Testis (tissue), 3 donors: Measurements from ENCODE around the gene BAX. TPM values are rescaled to one million over a fixed set of nuclear protein-coding genes. Genes with fewer than 3 reads are reported as not detected.

Source experiments
- DNase-seq: peaks from one replicate; pipeline ENCODE4 v3.0.0-alpha.2; 2019
- H3K27ac ChIP-seq, 2 donors: fragments of 200-600 bp; sonication (generic); one replicate each; pipeline ENCODE4 v1.5.1; 2019
- H3K27me3 ChIP-seq: fragments of 200-600 bp; sonication (generic); one replicate; pipeline ENCODE4 v1.5.1; 2019
- H3K36me3 ChIP-seq: fragments of 200-600 bp; sonication (generic); one replicate; pipeline ENCODE4 v1.5.1; 2017; ENCODE audit warnings: low read depth; ENCODE audit errors: missing control alignments
- H3K4me1 ChIP-seq: fragments of 200-600 bp; sonication (generic); one replicate; pipeline ENCODE4 v1.5.1; 2019
- H3K4me3 ChIP-seq, 2 donors: fragments of 200-600 bp; sonication (generic); one replicate each; pipeline ENCODE4 v1.5.1; 2017 to 2019
- H3K9me3 ChIP-seq: fragments of 200-600 bp; sonication (generic); one replicate; pipeline ENCODE4 v1.5.1; 2017
- CTCF ChIP-seq, 3 experiments: fragments of 450-650 bp in 2 of 3; fragments of 200-600 bp in 1 of 3; sonication (generic) in 1 of 3; IDR thresholded peaks; one replicate each; pipeline ENCODE4 v1.5.1; 2016 to 2019; ENCODE audit warnings: antibody characterized with exemption in 3 of 3, mild to moderate bottlenecking in 2 of 3, moderate library complexity in 1 of 3
- POLR2A ChIP-seq: fragments of 450-650 bp; IDR thresholded peaks from one replicate; pipeline ENCODE4 v1.6.1; 2017; ENCODE audit warnings: antibody characterized with exemption, mild to moderate bottlenecking, moderate library complexity
- WGBS, 2 donors: methylation state at CpG; one replicate each; pipeline ENCODE4 v1.1.5; 2018; 5-methylcytosine and 5-hydroxymethylcytosine counted together
- intact Hi-C: fragments of 100-400 bp; cut with DNase I; formaldehyde crosslinking; loops from one replicate; pipeline ENCODE4 v1.15.1; 2023; ENCODE audit warnings: low total_unique reads
- polyA plus RNA-seq: library from polyadenylated mRNA; stranded (reverse); fragments of 350-450 nt; fragmentation: Illumina TruSeq; extraction: RNeasy Lipid Tissue Mini Kit (QIAGEN cat#74804); gene quantifications from one replicate; pipeline ENCODE4 v1.2.3, GENCODE V29; 2014; ENCODE audit warnings: low read depth, low replicate concordance; ENCODE audit not compliant: insufficient read depth
- total RNA-seq, 2 donors: library from RNA; depleted of rRNA; stranded (reverse); fragments of >200 nt; gene quantifications; one replicate each; pipeline ENCODE4 v1.2.3, GENCODE V29; 2016

The BAX gene
- total and polyA plus RNA-seq, 3 donors from 2014 or later, result 48.7 to 52.1 (median 50.1) TPM

GRCh38 chr19:48988860-48989259, 34.2 kb downstream of the BAX start:
- DNase-seq, result no peak
- H3K27me3 ChIP-seq, result no peaks in the 10 kb centered on the region
- TF ChIP-seq CTCF (IDR thresholded peaks at IDR 0.05) (no peak), POLR2A (no peak)
- H3K4me3 ChIP-seq, result no peak overlapping the region
- H3K4me1 ChIP-seq, result peaks cover 22% of the 10 kb centered on the region
- intact Hi-C loops, result no loop called here
- WGBS, 2 donors, result 92 to 97% methylated on average over 9 of the region's 9 CpGs
- no peaks in the 10 kb centered on the region for H3K36me3 ChIP-seq
- no peak overlapping the region for H3K27ac ChIP-seq
- no peaks in the 10 kb centered on the region for H3K9me3 ChIP-seq

GRCh38 chr19:48989701-48990291, 35.1 kb downstream of the BAX start:
- no peak overlapping the region for H3K27ac ChIP-seq

GRCh38 chr19:48990400-48990799, 35.7 kb downstream of the BAX start:
- DNase-seq, result no peak
- TF ChIP-seq POLR2A (no peak), CTCF (IDR thresholded peaks at IDR 0.05) (no peak)
- Histone ChIP-seq H3K4me3 (no peak overlapping the region), H3K27me3 (no peaks in the 10 kb centered on the region), H3K27ac (no peak overlapping the region), H3K9me3 (no peaks in the 10 kb centered on the region), H3K4me1 (peaks cover 32% of the 10 kb centered on the region), H3K36me3 (no peaks in the 10 kb centered on the region)
- intact Hi-C loops, result no loop called here
- WGBS, 2 donors, result 70% methylated on average over 4 of the region's 4 CpGs

More at GRCh38 chr19:48989701-48990291, 35.1 kb downstream of the BAX start:
- TF ChIP-seq POLR2A (no peak), CTCF (IDR thresholded peaks at IDR 0.05) (no peak)
- intact Hi-C loops, result no loop called here
- DNase-seq, result no peak
- Histone ChIP-seq H3K4me1 (peaks cover 30% of the 10 kb centered on the region), H3K27me3 (no peaks in the 10 kb centered on the region), H3K4me3 (no peak overlapping the region), H3K9me3 (no peaks in the 10 kb centered on the region), H3K36me3 (no peaks in the 10 kb centered on the region)
- WGBS, 2 donors, result 70 to 78% methylated on average over 17 of the region's 17 CpGs

GRCh38 chr19:48991011-48991609, 36.4 kb downstream of the BAX start:
- TF ChIP-seq CTCF (IDR thresholded peaks at IDR 0.05), result no peak
- TF ChIP-seq POLR2A, result no peak
- WGBS, 2 donors, result 93 to 97% methylated on average over 9 to 22 of the region's 22 CpGs
- Histone ChIP-seq H3K9me3 (no peaks in the 10 kb centered on the region), H3K36me3 (no peaks in the 10 kb centered on the region), H3K27ac (no peak overlapping the region), H3K4me1 (peaks cover 32% of the 10 kb centered on the region), H3K27me3 (no peaks in the 10 kb centered on the region), H3K4me3 (no peak overlapping the region)
- no peak for DNase-seq
- intact Hi-C loops, result no loop called here
